GM21619 (cell line): ENCODE results near the gene DCAF12.
"Not testable (repeated sequence)": the region's sequence is repeated elsewhere in the genome, so short reads cannot be mapped to it uniquely, and the experiment has no call there.

Source experiments
- ATAC-seq: cut with Tn5 transposase; IDR thresholded peaks from one replicate; pipeline ENCODE4 v1.9.1; 2021; ENCODE audit not compliant: unreplicated experiment

Gene DCAF12

GRCh38 chr9:34126207-34127034 lies at the start of gene DCAF12:
Gene DCAF12, minus strand, starts transcription at chr9:34126698. Its CDS starts 267 bp downstream, at chr9:34126431.
- peak; percentile 77 for ATAC-seq

- ATAC-seq = no peak
These were observed 49.6 kb upstream of the DCAF12 start for GRCh38 chr9:34176089-34176488.

GRCh38 chr9:34171753-34172535 lies 45.4 kb upstream of the DCAF12 start:
- ATAC-seq = no peak

- ATAC-seq = no peak
These were observed 43.9 kb upstream of the DCAF12 start for GRCh38 chr9:34170237-34170991.

- ATAC-seq = no peak
These were observed 42.6 kb upstream of the DCAF12 start for GRCh38 chr9:34169125-34169524.

GRCh38 chr9:34163434-34163833 lies 36.9 kb upstream of the DCAF12 start:
- no peak for ATAC-seq

- ATAC-seq = no peak
These were observed 31.9 kb upstream of the DCAF12 start for GRCh38 chr9:34158362-34158869.

- no peak for ATAC-seq
These were observed 31.4 kb upstream of the DCAF12 start for GRCh38 chr9:34157898-34158297.

- ATAC-seq = no peak
These were observed 30.8 kb upstream of the DCAF12 start for GRCh38 chr9:34157318-34157717.

- no peak for ATAC-seq
These were observed 27.6 kb upstream of the DCAF12 start for GRCh38 chr9:34154057-34154456.

GRCh38 chr9:34151398-34151797 lies 24.9 kb upstream of the DCAF12 start:
- no peak for ATAC-seq

- ATAC-seq = no peak
These were observed 18.7 kb upstream of the DCAF12 start for GRCh38 chr9:34145165-34145564.

- no peak for ATAC-seq
These were observed 16.6 kb upstream of the DCAF12 start for GRCh38 chr9:34143116-34143515.

GRCh38 chr9:34140853-34141252 lies 14.4 kb upstream of the DCAF12 start:
- no peak for ATAC-seq

GRCh38 chr9:34139477-34140146 lies 13.1 kb upstream of the DCAF12 start:
- ATAC-seq = no peak

- not testable (repeated sequence) for ATAC-seq
These were observed 12.1 kb upstream of the DCAF12 start for GRCh38 chr9:34138644-34139043.

- ATAC-seq = no peak
These were observed 8.0 kb upstream of the DCAF12 start for GRCh38 chr9:34134521-34134920.

GRCh38 chr9:34133436-34133949 lies 7.0 kb upstream of the DCAF12 start:
- no peak for ATAC-seq

GRCh38 chr9:34131571-34131970 lies 5.1 kb upstream of the DCAF12 start:
- ATAC-seq = no peak
